K562 (cell line): ENCODE data around the gene NEDD4L. TPM values are rescaled to one million over a fixed set of nuclear protein-coding genes. Genes with fewer than 3 reads are reported as not detected.

Experiments used
- ATAC-seq: fragments of 200-7000 bp; cut with Tn5 transposase; 3 replicates; pipeline ENCODE4 v1.9.1; 2020; ENCODE audit warnings: moderate library complexity
- BruUV-seq: library from RNA; stranded (reverse); fragments of 400-500 nt; replicated peaks from 2 replicates; lab custom pipeline; 2021; lab: Mats Ljungman, UMichigan
- CTCF ChIA-PET: fragments of 300-600 bp; formaldehyde crosslinking; extraction: SDS; loops from one replicate; lab custom pipeline; 2021; ENCODE audit warnings: low intra/inter-chr PET ratio; lab: Yijun Ruan, JAX
- POLR2A ChIA-PET: fragments of 300-600, 350-650 bp; sonication (Branson Sonifier 250); formaldehyde crosslinking; extraction: SDS; loops from one replicate; lab custom pipeline; 2021; ENCODE audit warnings: antibody characterized with exemption, inconsistent platforms; lab: Yijun Ruan, JAX
- DNase-seq, 4 experiments: peaks; one replicate each; pipeline versions ENCODE4 v3.0.0 to v3.0.0-alpha.2; 2011 to 2018; ENCODE audit warnings: low spot score in 3 of 4, mixed read lengths in 3 of 4; ENCODE audit errors: extremely low read depth in 1 of 4
- FAIRE-seq: peaks from 2 replicates; lab custom pipeline; 2011; peaks lifted over from hg19 to GRCh38; lab: Jason Lieb, UNC
- H2AFZ ChIP-seq: 2 replicates; pipeline ENCODE4 v1.6.0; 2011; ENCODE audit warnings: low read depth, low read length, control low read depth, inconsistent platforms
- H3K27ac ChIP-seq: fragments of 200-600 bp; 3 replicates; pipeline ENCODE4 v1.8.0; 2011; ENCODE audit warnings: low read depth, mild to moderate bottlenecking, control low read depth, inconsistent platforms, low read length, moderate library complexity, mixed read lengths; ENCODE audit errors: extremely low read depth
- H3K27me3 ChIP-seq, 2 experiments: fragments of 300-600 bp in 1 of 2; 2 replicates in 1 of 2; 3 replicates in 1 of 2; pipeline versions ENCODE4 v1.6.0 to v1.8.0; 2011; ENCODE audit warnings: inconsistent platforms in 2 of 2, low read length in 2 of 2, mild to moderate bottlenecking in 1 of 2, mixed read lengths in 1 of 2, moderate library complexity in 1 of 2; ENCODE audit not compliant: control insufficient read depth in 2 of 2, insufficient read depth in 2 of 2
- H3K36me3 ChIP-seq: fragments of 300-600 bp; 3 replicates; pipeline ENCODE4 v1.8.0; 2011; ENCODE audit warnings: mild to moderate bottlenecking, low read length, inconsistent platforms; ENCODE audit not compliant: control insufficient read depth, insufficient read depth
- H3K4me1 ChIP-seq, 2 experiments: fragments of 200-600 bp in 1 of 2; replicated peaks in 1 of 2; 2 replicates in 1 of 2; 3 replicates in 1 of 2; pipeline versions ENCODE4 v1.5.1 to v1.8.0; 2011; ENCODE audit warnings: inconsistent platforms in 2 of 2, low read length in 2 of 2, mild to moderate bottlenecking in 1 of 2, mixed read lengths in 1 of 2, moderate library complexity in 1 of 2; ENCODE audit not compliant: control insufficient read depth in 2 of 2, insufficient read depth in 2 of 2
- H3K4me2 ChIP-seq: 2 replicates; pipeline ENCODE4 v1.6.1; 2011; ENCODE audit warnings: low read length, control low read depth, inconsistent platforms, mixed read lengths; ENCODE audit not compliant: insufficient read depth
- H3K4me3 ChIP-seq: fragments of 200-600 bp; sonication (generic), shearing (Covaris generic); 2 replicates; pipeline ENCODE4 v1.5.1; 2016; ENCODE audit warnings: control low read depth, inconsistent platforms
- H3K79me2 ChIP-seq: fragments of 200-600 bp; 3 replicates; pipeline ENCODE4 v1.8.0; 2011; ENCODE audit warnings: low read length, inconsistent platforms; ENCODE audit not compliant: control insufficient read depth, insufficient read depth
- H3K9ac ChIP-seq, 2 experiments: 2 replicates each; pipeline versions ENCODE4 v1.6.0 to v1.6.1; 2011; ENCODE audit warnings: low read depth in 2 of 2, low read length in 2 of 2, control low read depth in 1 of 2, inconsistent platforms in 1 of 2, mild to moderate bottlenecking in 1 of 2, mixed read lengths in 1 of 2; ENCODE audit not compliant: insufficient read depth in 1 of 2
- H3K9me1 ChIP-seq: one replicate; pipeline ENCODE4 v1.6.0; 2011; ENCODE audit warnings: inconsistent platforms, mild to moderate bottlenecking, low read length, moderate library complexity; ENCODE audit not compliant: control insufficient read depth, insufficient read depth
- H3K9me3 ChIP-seq: replicated peaks from 2 replicates; pipeline ENCODE4 v1.5.1; 2011; ENCODE audit warnings: low read depth, low read length, inconsistent platforms; ENCODE audit not compliant: control insufficient read depth, insufficient read depth
- H4K20me1 ChIP-seq: replicated peaks from 2 replicates; pipeline ENCODE4 v1.6.1; 2011; ENCODE audit warnings: low read length, inconsistent platforms, mixed read lengths; ENCODE audit not compliant: control insufficient read depth, insufficient read depth
- ARID1B ChIP-seq: fragments of 450-650 bp; IDR thresholded peaks from 2 replicates; pipeline ENCODE4 v1.6.1; 2016; ENCODE audit warnings: antibody characterized with exemption, mild to moderate bottlenecking, inconsistent platforms
- CBFA2T2 ChIP-seq: fragments of 450-650 bp; conservative IDR thresholded peaks from 2 replicates; pipeline ENCODE4 v1.6.1; 2017; ENCODE audit warnings: mild to moderate bottlenecking
- CBFA2T3 ChIP-seq: fragments of 450-650 bp; IDR thresholded peaks from 2 replicates; pipeline ENCODE4 v1.6.1; 2017
- EGR1 ChIP-seq: fragments of 450-650 bp; conservative IDR thresholded peaks from 2 replicates; pipeline ENCODE4 v1.6.1; 2017; ENCODE audit warnings: mild to moderate bottlenecking
- EP300 ChIP-seq: IDR thresholded peaks from 2 replicates; pipeline ENCODE4 v1.6.1; 2012; ENCODE audit warnings: low read length, improper control_type of control experiment
- KDM1A ChIP-seq, 2 experiments: fragments of 450-650 bp; IDR thresholded peaks; 2 replicates each; pipeline ENCODE4 v1.6.1; 2016; ENCODE audit warnings: mild to moderate bottlenecking in 2 of 2
- OTX1 ChIP-seq: fragments of 450-650 bp; formaldehyde crosslinking; IDR thresholded peaks from 2 replicates; pipeline ENCODE4 v1.4.0; 2022; ENCODE audit warnings: mild to moderate bottlenecking
- POLR2AphosphoS5 ChIP-seq: IDR thresholded peaks from 2 replicates; pipeline ENCODE4 v1.6.1; 2011; ENCODE audit warnings: mild to moderate bottlenecking, low read depth, low read length, moderate library complexity; ENCODE audit not compliant: control insufficient read depth, insufficient read depth
- RBM39 ChIP-seq: fragments of 200-400 bp; formaldehyde crosslinking; optimal IDR thresholded peaks from 2 replicates; pipeline ENCODE3; 2018; ENCODE audit warnings: low read depth, low read length
- RCOR1 ChIP-seq, 2 experiments: IDR thresholded peaks; 2 replicates each; pipeline ENCODE4 v1.6.1; 2012; ENCODE audit warnings: low read depth in 2 of 2, low read length in 2 of 2, borderline replicate concordance in 1 of 2, improper control_type of control experiment in 1 of 2
- RNF2 ChIP-seq: sonication (generic); IDR thresholded peaks from 2 replicates; pipeline ENCODE4 v1.6.1; 2016
- SMARCE1 ChIP-seq: fragments of 450-650 bp; IDR thresholded peaks from 2 replicates; pipeline ENCODE4 v1.7.1; 2016; ENCODE audit warnings: mild to moderate bottlenecking
- TAL1 ChIP-seq: fragments of 450-650 bp; IDR thresholded peaks from 2 replicates; pipeline ENCODE4 v1.6.1; 2016; ENCODE audit warnings: mild to moderate bottlenecking
- TCF3 ChIP-seq: sonication (generic); formaldehyde crosslinking; IDR thresholded peaks from 2 replicates; pipeline ENCODE4 v1.4.0; 2020; ENCODE audit warnings: mild to moderate bottlenecking, missing genetic modification reagents
- TEAD4 ChIP-seq, 2 experiments: sonication (generic) in 1 of 2; formaldehyde crosslinking in 1 of 2; IDR thresholded peaks; 2 replicates each; pipeline versions ENCODE4 v1.6.1 to v1.8.0; 2012 to 2022; ENCODE audit warnings: borderline replicate concordance in 1 of 2, inconsistent platforms in 1 of 2, low read length in 1 of 2, mild to moderate bottlenecking in 1 of 2, missing genetic modification reagents in 1 of 2
- in situ Hi-C: fragments of 300-500 bp; cut with MboI; formaldehyde crosslinking; loops from 4 replicates; pipeline ENCODE4 v1.15.0; 2018; ENCODE audit warnings: inconsistent platforms, mixed read lengths
- intact Hi-C: fragments of 100-400 bp; cut with micrococcal nuclease; formaldehyde crosslinking; loops from 2 replicates; pipeline ENCODE4 v1.14.2; 2022
- polyA plus RNA-seq, 8 experiments: library from polyadenylated mRNA; depleted of rRNA in 4 of 8; stranded (reverse) in 5 of 8; unstranded in 3 of 8; fragments of >200 nt; fragmentation: Nextera tagmentation in 2 of 8; fragmentation: Illumina TruSeq in 1 of 8; extraction: Ambion mirVana in 2 of 8; extraction: Trizol in 1 of 8; gene quantifications; 2 replicates each; pipeline versions ENCODE4 v1.2.1 to v1.2.3, GENCODE V29; 2011 to 2014; ENCODE audit warnings: inconsistent platforms in 1 of 8, missing spikeins in 1 of 8
- total RNA-seq, 7 experiments: library from RNA; depleted of rRNA in 6 of 7; stranded (reverse); fragments of >200 nt in 6 of 7; fragmentation: Illumina TruSeq in 2 of 7; extraction: Trizol in 2 of 7; gene quantifications; 2 replicates each; pipeline versions ENCODE4 v1.2.1 to v1.2.3, GENCODE V29; 2011 to 2021; ENCODE audit warnings: low replicate concordance in 1 of 7
- TF ChIP-seq, protein P1 (sequence below), 2 experiments: fragments of 450-650 bp in 1 of 2; sonication (generic) in 1 of 2; formaldehyde crosslinking in 1 of 2; IDR thresholded peaks; 2 replicates each; pipeline versions ENCODE4 v1.7.1 to v1.9.0; 2016 to 2022; ENCODE audit warnings: inconsistent platforms in 1 of 2, mild to moderate bottlenecking in 1 of 2, missing genetic modification reagents in 1 of 2

Gene NEDD4L
- total and polyA plus RNA-seq, 9 of the 15 experiments (the other 6 are each of a cell fraction or from before 2014, with no cell fraction given), result 8.1 to 33.4 (median 19.9) TPM

DNA sequence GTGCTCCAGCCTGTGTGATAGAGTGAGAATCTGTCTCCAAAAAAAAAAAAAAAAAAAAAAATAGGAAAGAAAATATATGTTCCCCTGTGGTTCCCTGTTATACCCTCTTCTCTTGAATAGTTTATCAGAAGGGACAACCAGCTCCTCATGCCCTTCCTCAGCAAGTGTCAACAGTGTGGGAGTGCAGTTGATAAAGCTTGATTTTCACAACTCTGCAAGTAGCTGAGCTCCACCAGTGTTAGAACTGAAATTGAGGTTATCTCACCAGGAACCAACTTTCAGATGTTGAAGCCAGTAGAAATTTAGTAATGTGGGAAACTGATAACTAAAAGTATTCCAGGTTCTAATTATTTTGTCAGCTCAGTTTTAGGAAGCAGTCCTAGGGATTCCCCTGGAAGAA lies 25.1 kb downstream of the NEDD4L start:
- Histone ChIP-seq H4K20me1 (0 out of 2 replicates have a peak, but pooled peaks cover 3% of the 10 kb centered on the region), H3K4me2 (no peak overlapping the region), H3K27me3 (no peaks in the 10 kb centered on the region), H3K9me1 (no peaks in the 10 kb centered on the region), H3K79me2 (peaks cover 17% of the 10 kb centered on the region; the same call in 2 of the 3 replicates), H3K9me3 (no peaks in the 10 kb centered on the region), H3K4me1 (peaks cover 6 to 22% of the 10 kb centered on the region in 2 experiments; a peak in 4 of 5 replicates), H3K4me3 (no peak overlapping the region), H3K9ac (no peak overlapping the region), H3K36me3 (no peaks in the 10 kb centered on the region), H2AFZ (no peak overlapping the region), H3K27ac (no peak overlapping the region)
- FAIRE-seq (peak; percentile 85), DNase-seq (peak in 1 of 4 experiments; percentile 52), ATAC-seq (peak; percentile 79)
- intact Hi-C loops, result no loop called here
- POLR2A ChIA-PET, result interaction anchor here (1.2 to 2.6 kb wide), 2 partner anchors 9 to 11 kb away, joined by 3 to 10 read pairs; no protein-coding TSS in a partner anchor
- in situ Hi-C loops, result no loop called here
- BruUV-seq, result no TSS peak
- CTCF ChIA-PET, result no interaction called here
- TF ChIP-seq RNF2 (no peak), CBFA2T3 (peak; percentile 69), POLR2AphosphoS5 (no peak), OTX1 (CRISPR knock-in tag) (no peak), ARID1B (peak; percentile 62), TEAD4 (IDR thresholded peaks at IDR 0.05; ENCODE audit: low read length) (0 out of 2 replicates have a peak, but pooled peaks have one; percentile 12), TEAD4 (CRISPR knock-in tag; IDR thresholded peaks at IDR 0.05; ENCODE audit: borderline replicate concordance) (no peak), SMARCE1 (no peak), EP300 (peak; percentile 47; the same call in 1 of the 2 replicates), RCOR1 (IDR thresholded peaks at IDR 0.05; ENCODE audit: borderline replicate concordance in 1 of 2, low read depth in 2 of 2, low read length in 2 of 2) (peak in 1 of 2 experiments; percentile 48; a peak in 1 of 4 replicates), RBM39 (no peak), TCF3 (CRISPR knock-in tag) (peak; percentile 59; the same call in 1 of the 2 replicates), CBFA2T2 (peak; percentile 41), TAL1 (peak; percentile 45; the same call in 1 of the 2 replicates), EGR1 (0 out of 2 replicates have a peak, but pooled peaks have one; percentile 5), KDM1A (IDR thresholded peaks at IDR 0.05) (peak in 1 of 2 experiments; percentile 39; a peak in 1 of 4 replicates)
- TF ChIP-seq, protein P1, sequence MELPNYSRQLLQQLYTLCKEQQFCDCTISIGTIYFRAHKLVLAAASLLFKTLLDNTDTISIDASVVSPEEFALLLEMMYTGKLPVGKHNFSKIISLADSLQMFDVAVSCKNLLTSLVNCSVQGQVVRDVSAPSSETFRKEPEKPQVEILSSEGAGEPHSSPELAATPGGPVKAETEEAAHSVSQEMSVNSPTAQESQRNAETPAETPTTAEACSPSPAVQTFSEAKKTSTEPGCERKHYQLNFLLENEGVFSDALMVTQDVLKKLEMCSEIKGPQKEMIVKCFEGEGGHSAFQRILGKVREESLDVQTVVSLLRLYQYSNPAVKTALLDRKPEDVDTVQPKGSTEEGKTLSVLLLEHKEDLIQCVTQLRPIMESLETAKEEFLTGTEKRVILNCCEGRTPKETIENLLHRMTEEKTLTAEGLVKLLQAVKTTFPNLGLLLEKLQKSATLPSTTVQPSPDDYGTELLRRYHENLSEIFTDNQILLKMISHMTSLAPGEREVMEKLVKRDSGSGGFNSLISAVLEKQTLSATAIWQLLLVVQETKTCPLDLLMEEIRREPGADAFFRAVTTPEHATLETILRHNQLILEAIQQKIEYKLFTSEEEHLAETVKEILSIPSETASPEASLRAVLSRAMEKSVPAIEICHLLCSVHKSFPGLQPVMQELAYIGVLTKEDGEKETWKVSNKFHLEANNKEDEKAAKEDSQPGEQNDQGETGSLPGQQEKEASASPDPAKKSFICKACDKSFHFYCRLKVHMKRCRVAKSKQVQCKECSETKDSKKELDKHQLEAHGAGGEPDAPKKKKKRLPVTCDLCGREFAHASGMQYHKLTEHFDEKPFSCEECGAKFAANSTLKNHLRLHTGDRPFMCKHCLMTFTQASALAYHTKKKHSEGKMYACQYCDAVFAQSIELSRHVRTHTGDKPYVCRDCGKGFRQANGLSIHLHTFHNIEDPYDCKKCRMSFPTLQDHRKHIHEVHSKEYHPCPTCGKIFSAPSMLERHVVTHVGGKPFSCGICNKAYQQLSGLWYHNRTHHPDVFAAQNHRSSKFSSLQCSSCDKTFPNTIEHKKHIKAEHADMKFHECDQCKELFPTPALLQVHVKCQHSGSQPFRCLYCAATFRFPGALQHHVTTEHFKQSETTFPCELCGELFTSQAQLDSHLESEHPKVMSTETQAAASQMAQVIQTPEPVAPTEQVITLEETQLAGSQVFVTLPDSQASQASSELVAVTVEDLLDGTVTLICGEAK (IDR thresholded peaks at IDR 0.05), result peak; percentile 74
- TF ChIP-seq, protein P1 (CRISPR knock-in tag; IDR thresholded peaks at IDR 0.05), result no peak
